GM19035 (cell line): ENCODE measurements around the gene ERC2.
"Not testable (repeated sequence)": the region's sequence is repeated elsewhere in the genome, so short reads cannot be mapped to it uniquely, and the experiment has no call there.

Source experiments
- ATAC-seq: cut with Tn5 transposase; IDR thresholded peaks from one replicate; pipeline ENCODE4 v1.9.1; 2021; ENCODE audit not compliant: unreplicated experiment

Gene ERC2

GRCh38 chr3:56015374-56015773, 452.9 kb downstream of the ERC2 start:
- ATAC-seq = not testable (repeated sequence)

DNA sequence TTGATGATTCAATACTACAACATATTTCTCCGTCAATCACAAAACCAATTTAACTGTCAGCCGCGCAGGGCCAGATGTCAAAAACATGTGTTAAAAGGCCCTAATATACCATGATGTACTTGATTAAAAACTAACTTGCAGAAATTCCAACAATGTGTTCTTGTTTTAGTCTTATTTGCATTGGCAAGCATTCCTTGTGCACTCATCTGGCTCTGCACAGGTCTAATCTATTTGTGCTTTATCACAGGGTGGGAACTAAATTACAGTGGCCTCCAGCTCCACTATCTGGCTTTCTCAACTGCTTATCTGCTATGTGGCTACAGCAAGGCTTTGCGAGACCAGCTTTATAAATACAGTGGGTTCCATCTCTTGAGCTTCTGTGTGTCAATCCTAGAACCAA, 455.5 kb downstream of the ERC2 start:
- no peak for ATAC-seq

GRCh38 chr3:56005196-56005805, 463.0 kb downstream of the ERC2 start:
- no peak for ATAC-seq

GRCh38 chr3:56003129-56003528, 465.1 kb downstream of the ERC2 start:
- no peak for ATAC-seq

- no peak for ATAC-seq
These were observed 466.3 kb downstream of the ERC2 start for GRCh38 chr3:56001991-56002390.

- ATAC-seq = no peak
These were observed 466.7 kb downstream of the ERC2 start for GRCh38 chr3:56001537-56001936.

GRCh38 chr3:55989366-55989765, 478.9 kb downstream of the ERC2 start:
- ATAC-seq = no peak

GRCh38 chr3:55988905-55989304, 479.4 kb downstream of the ERC2 start:
- no peak for ATAC-seq

DNA sequence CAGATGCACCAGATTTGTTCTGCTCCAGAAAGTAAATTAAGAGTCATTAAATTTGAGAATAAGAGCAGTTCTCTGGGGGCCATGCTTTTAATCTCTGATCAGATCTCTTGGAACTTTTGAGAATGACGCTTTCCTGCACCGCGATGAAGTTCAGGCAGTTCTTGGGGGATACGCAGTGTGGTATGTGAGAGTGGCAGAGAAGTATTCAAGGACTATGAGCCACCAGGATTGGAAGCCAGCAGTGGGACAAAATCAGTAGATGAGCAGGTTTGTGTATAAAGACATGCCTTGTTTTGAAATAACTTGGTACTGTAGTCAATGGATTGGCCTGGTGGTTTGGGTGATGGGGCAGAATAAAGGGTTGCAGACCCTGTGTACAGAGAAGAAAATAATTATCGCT, 483.6 kb downstream of the ERC2 start:
- no peak for ATAC-seq

GRCh38 chr3:55978953-55979352, 489.3 kb downstream of the ERC2 start:
- no peak for ATAC-seq

DNA sequence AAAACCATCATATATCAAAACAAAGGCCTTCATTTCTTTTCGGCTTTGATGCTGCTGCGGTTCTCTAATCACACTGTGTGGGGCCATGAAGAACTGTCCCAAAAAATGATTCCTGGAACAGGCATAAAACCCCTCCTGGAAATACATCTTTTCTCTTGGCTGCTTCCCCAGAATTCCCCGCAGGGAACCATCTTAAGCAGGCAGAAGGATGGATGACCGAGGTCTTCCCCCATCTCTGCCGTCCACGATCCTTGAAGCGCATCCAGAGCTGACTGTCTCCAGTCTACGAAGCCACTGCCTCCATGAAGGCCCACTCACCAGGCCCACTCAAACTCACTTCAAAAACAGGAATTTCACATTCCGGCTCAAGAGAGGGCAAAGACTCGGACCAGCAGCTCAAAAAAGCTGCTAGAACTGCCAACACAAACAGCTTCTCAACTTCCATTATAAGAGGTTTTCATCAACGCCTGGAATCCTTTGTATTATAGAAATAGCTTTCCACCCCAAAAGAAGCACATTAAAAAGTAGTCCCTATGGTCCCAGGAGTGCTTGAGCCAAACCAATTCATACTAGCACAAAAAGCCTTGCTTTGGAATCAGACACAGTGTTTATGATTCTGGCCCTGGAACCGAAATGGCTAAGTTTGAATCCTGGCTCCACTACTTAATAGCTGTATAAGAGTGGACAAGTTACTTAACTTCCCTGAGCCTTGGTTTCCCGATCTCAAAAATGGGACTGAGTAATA, 493.7 kb downstream of the ERC2 start:
- ATAC-seq = no peak

GRCh38 chr3:55969634-55970033, 498.6 kb downstream of the ERC2 start:
- no peak for ATAC-seq

DNA sequence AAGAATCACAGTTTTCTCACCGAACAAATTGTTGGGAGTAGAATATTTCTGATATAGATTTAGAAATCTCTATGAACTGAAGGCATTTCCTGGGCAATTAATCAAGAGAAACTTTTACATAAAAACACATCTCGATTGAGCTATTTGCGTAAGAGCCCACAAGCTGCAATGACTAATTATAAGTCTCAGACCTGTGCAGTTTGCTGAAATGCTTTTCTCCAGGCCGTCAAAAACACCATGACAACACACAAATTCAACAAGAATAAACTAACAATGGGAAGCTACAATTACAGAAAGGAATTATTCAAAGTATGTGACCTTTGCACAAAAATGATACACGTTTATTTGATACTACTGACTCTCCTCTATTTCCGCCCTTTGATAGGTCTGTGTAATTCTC, 499.9 kb downstream of the ERC2 start:
- no peak for ATAC-seq

GRCh38 chr3:55966566-55966965, 501.7 kb downstream of the ERC2 start:
- ATAC-seq = no peak

GRCh38 chr3:55965776-55966175, 502.5 kb downstream of the ERC2 start:
- ATAC-seq = no peak

DNA sequence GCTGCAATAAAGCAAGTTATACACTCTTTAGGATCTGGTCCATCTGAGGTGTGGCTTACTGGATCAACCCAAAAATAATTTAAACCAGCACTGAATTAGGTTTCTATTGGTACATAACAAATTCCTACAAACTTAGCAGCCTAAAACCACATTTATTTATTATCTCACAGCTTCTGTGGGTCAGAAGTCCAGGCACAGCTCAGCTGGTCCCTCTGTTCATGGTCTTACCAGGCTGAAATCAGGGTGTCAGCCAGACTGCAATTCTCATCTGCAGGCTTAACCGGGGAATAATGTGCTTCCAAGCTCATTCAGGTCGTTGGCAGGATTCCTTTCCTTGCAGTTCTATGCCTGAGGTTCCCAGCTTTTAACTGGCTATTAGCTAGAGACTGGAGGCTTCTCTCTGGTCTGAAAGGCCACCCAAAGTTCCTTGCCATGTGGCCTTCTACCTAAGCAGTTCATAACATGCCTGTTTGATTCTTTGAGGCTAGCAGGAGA, 503.7 kb downstream of the ERC2 start:
- ATAC-seq = no peak

DNA sequence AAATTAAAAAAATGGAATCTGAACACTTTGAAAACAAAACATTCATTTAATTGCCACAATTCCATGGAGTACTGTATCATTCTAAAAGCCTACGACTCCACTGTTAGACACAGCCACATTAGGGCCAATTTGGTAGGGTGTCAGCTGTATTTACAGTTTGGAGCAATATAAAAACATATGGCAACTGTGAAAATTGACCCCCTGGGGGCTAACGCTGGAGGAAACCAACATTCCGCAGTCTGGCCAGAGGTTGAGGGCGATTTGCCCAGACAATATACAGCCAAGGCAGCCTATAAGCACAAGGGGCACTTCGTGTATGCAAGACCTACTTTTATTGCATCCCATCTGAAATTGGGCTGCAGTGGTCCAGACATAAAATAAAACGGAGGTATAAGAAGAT, 504.7 kb downstream of the ERC2 start:
- ATAC-seq = no peak

GRCh38 chr3:55959471-55960080, 508.7 kb downstream of the ERC2 start:
- no peak for ATAC-seq

DNA sequence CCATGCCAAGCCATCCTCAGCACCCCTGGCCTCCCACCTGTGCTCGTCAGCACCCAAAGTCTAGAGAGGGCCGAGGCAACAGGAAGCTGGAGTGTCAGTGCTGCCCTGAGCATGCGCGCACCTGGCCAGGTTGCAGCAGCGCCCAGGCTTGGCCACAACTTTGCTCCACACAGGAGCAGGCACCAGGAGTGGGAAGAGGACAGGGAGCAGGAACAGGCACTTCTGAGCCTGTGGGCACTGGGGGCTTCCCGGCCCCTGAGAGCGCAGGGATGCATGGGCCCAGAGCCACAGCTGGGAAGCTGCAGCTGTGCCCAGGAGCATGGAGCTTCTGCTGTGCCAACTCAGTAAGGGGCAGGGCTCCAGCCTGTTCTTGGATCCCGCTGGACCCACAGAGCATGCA, 509.7 kb downstream of the ERC2 start:
- no peak for ATAC-seq

DNA sequence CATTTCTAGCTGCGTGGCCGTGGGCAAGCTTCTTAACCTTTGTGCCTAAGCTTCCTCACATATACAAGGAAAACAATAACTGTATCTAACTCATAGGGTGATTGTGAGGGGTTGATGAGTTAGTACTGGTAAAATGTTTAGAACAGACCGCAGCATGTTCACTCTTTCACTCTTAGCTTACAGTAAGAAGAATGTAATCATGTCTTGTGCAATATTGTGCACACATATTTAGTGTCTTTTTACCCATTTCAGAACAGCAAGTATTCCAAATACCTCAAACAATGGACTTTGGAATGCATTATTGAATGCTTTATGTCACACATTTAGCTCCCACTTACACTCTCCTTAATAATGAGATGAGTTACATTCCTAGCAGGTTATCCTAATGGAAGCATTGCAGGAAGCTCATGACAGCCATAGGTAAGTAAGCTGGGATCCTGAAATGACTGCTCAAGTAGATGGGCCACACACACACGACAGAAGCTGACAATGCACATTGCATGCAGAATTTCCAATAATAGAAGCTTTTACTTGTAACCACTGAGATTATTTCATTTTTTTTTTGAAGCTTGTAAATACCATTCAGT, 512.3 kb downstream of the ERC2 start:
- no peak for ATAC-seq

DNA sequence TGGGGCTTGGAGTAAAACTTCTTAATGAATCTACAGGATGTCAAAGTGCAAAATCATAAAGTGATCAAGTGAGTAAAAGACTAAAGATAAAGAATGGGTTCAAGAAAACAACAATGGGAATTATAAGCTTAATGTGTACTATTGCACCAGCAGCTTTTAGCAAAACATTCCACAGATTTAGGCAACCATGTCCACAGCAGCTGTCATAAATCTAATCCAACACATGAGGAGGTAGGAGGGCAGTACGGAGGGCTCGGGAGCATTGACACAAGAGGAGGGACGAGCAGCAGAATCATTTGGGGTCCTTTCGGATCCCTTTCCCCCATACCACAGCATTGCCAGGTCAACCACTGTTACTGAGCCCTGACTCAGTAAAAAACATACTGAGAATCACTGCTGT, 516.9 kb downstream of the ERC2 start:
- no peak for ATAC-seq

- ATAC-seq = no peak
These were observed 520.9 kb downstream of the ERC2 start for GRCh38 chr3:55947406-55947805.
